Sigmoid colon (tissue), 7 donors: Measurements from ENCODE around the gene BEND6. TPM values are rescaled to one million over a fixed set of nuclear protein-coding genes. Genes with fewer than 3 reads are reported as not detected.

Source experiments
- DNase-seq: peaks from one replicate; pipeline ENCODE4 v3.0.0-alpha.2; 2019
- H3K27ac ChIP-seq, 4 donors: fragments of 200-600 bp; sonication (generic); one replicate each; pipeline ENCODE4 v1.5.1; 2016 to 2019; ENCODE audit warnings: mild to moderate bottlenecking in 1 of 4
- H3K27me3 ChIP-seq, 3 donors: fragments of 200-600 bp; sonication (generic); one replicate each; pipeline ENCODE4 v1.5.1; 2019; ENCODE audit warnings: mild to moderate bottlenecking in 1 of 3
- H3K36me3 ChIP-seq, 4 donors: fragments of 200-600 bp; sonication (generic); one replicate each; pipeline ENCODE4 v1.5.1; 2016 to 2019
- H3K4me1 ChIP-seq, 4 donors: fragments of 200-600 bp; sonication (generic); one replicate each; pipeline ENCODE4 v1.5.1; 2017 to 2019
- H3K4me3 ChIP-seq, 4 donors: fragments of 200-600 bp; sonication (generic); one replicate each; pipeline ENCODE4 v1.5.1; 2017 to 2019; ENCODE audit warnings: mild to moderate bottlenecking in 2 of 4, moderate library complexity in 1 of 4
- H3K9me3 ChIP-seq, 4 donors: fragments of 200-600 bp in 3 of 4; sonication (generic) in 3 of 4; one replicate each; pipeline versions ENCODE4 v1.5.1 to v1.6.1; 2013 to 2019
- EP300 ChIP-seq, 4 donors: sonication (generic); formaldehyde crosslinking; IDR thresholded peaks; one replicate each; pipeline ENCODE4 v1.6.1; 2017; ENCODE audit warnings: antibody characterized with exemption in 4 of 4
- POLR2A ChIP-seq, 2 donors: fragments of 450-650 bp; IDR thresholded peaks; one replicate each; pipeline ENCODE4 v1.6.1; 2016; ENCODE audit warnings: antibody characterized with exemption in 2 of 2, mild to moderate bottlenecking in 2 of 2, moderate library complexity in 2 of 2
- POLR2AphosphoS5 ChIP-seq, 4 donors: sonication (generic); formaldehyde crosslinking; IDR thresholded peaks; one replicate each; pipeline ENCODE4 v1.6.1; 2017; ENCODE audit warnings: antibody characterized with exemption in 4 of 4
- WGBS, 2 donors: extraction: QIAGEN DNeasy Blood & Tissue Kit; methylation state at CpG; one replicate each; pipeline ENCODE4 v1.1.7; 2013; 5-methylcytosine and 5-hydroxymethylcytosine counted together
- intact Hi-C: fragments of 100-400 bp; cut with DNase I; formaldehyde crosslinking; loops from one replicate; pipeline ENCODE4 v1.15.1; 2023
- polyA plus RNA-seq, 3 donors: library from polyadenylated mRNA; stranded (reverse); fragments of 200-250 nt; gene quantifications; one replicate each; pipeline ENCODE4 v1.2.3, GENCODE V29; 2013
- total RNA-seq, 4 donors: library from RNA; depleted of rRNA; stranded (reverse); fragments of >200 nt; gene quantifications; one replicate each; pipeline ENCODE4 v1.1.0, GENCODE V29; 2016
- TF ChIP-seq, protein P1 (sequence below), 4 experiments: fragments of 450-650 bp in 3 of 4; fragments of 200-600 bp in 1 of 4; IDR thresholded peaks; one replicate each; pipeline ENCODE4 v1.5.1; 2016 to 2019; ENCODE audit warnings: antibody characterized with exemption in 4 of 4, mild to moderate bottlenecking in 3 of 4, moderate library complexity in 2 of 4
- donor health status: healthy with polysubstance abuse.
- donor health status: Bipolar disorder and iron deficiency.
- donor health status: healthy.

The BEND6 gene
- total and polyA plus RNA-seq, 7 donors: under 0.01 to 3.0 (median 1.1) TPM

GRCh38 chr6:56944661-56945060 is 10.2 kb upstream of the BEND6 start:
- TF ChIP-seq POLR2AphosphoS5 (IDR thresholded peaks at IDR 0.05) (no peak), EP300 (IDR thresholded peaks at IDR 0.05) (no peak), POLR2A (IDR thresholded peaks at IDR 0.05) (no peak)
- TF ChIP-seq, protein P1, sequence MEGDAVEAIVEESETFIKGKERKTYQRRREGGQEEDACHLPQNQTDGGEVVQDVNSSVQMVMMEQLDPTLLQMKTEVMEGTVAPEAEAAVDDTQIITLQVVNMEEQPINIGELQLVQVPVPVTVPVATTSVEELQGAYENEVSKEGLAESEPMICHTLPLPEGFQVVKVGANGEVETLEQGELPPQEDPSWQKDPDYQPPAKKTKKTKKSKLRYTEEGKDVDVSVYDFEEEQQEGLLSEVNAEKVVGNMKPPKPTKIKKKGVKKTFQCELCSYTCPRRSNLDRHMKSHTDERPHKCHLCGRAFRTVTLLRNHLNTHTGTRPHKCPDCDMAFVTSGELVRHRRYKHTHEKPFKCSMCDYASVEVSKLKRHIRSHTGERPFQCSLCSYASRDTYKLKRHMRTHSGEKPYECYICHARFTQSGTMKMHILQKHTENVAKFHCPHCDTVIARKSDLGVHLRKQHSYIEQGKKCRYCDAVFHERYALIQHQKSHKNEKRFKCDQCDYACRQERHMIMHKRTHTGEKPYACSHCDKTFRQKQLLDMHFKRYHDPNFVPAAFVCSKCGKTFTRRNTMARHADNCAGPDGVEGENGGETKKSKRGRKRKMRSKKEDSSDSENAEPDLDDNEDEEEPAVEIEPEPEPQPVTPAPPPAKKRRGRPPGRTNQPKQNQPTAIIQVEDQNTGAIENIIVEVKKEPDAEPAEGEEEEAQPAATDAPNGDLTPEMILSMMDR (IDR thresholded peaks at IDR 0.05): no peak
- H3K4me1 ChIP-seq: no peaks in the 10 kb centered on the region
- DNase-seq: no peak
- no peaks in the 10 kb centered on the region for H3K27me3 ChIP-seq
- no peak overlapping the region for H3K4me3 ChIP-seq
- peaks cover 0 to 3% (median 2%) of the 10 kb centered on the region in 4 donors for H3K9me3 ChIP-seq
- no peaks in the 10 kb centered on the region for H3K36me3 ChIP-seq
- intact Hi-C loops: no loop called here
- no peak overlapping the region for H3K27ac ChIP-seq

DNA sequence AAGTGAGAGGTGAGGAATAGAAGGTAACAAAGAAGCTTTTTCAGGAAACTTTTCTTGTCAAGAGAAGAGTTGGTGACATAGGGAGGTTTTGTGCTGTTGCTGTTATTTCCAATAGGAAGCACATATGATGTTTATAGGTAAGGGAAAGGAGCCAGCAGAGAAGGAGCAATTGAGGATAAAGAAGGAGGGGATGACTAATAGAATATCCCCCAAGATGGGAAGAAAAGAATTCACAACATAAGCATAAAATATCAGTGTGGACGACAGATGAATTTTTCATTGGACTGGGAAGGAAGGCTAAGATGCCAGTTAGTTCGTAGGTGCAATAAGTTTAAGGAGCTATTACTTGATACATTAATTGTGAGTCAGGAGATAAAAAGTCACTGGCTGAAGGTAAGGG is 8.5 kb upstream of the BEND6 start:
- H3K4me1 ChIP-seq: no peaks in the 10 kb centered on the region
- no peaks in the 10 kb centered on the region for H3K36me3 ChIP-seq
- H3K9me3 ChIP-seq: peaks cover 0 to 2% (median 0%) of the 10 kb centered on the region in 4 donors
- TF ChIP-seq, protein P1 (IDR thresholded peaks at IDR 0.05): no peak
- TF ChIP-seq POLR2AphosphoS5 (IDR thresholded peaks at IDR 0.05) (no peak), POLR2A (IDR thresholded peaks at IDR 0.05) (no peak), EP300 (IDR thresholded peaks at IDR 0.05) (no peak)
- intact Hi-C loops: no loop called here
- 87 to 89% methylated on average over 2 of the region's 2 CpGs for WGBS, 2 donors
- no peaks in the 10 kb centered on the region for H3K27me3 ChIP-seq
- no peak overlapping the region for H3K4me3 ChIP-seq
- no peak for DNase-seq
- no peak overlapping the region for H3K27ac ChIP-seq

- peaks cover 0 to under 1% (median 0%) of the 10 kb centered on the region in 4 donors for H3K4me1 ChIP-seq
- TF ChIP-seq EP300 (IDR thresholded peaks at IDR 0.05): no peak
- no peak for TF ChIP-seq POLR2A (IDR thresholded peaks at IDR 0.05)
- TF ChIP-seq POLR2AphosphoS5 (IDR thresholded peaks at IDR 0.05): no peak
- DNase-seq: no peak
- no peaks in the 10 kb centered on the region for H3K27me3 ChIP-seq
- H3K36me3 ChIP-seq: no peaks in the 10 kb centered on the region
- H3K27ac ChIP-seq: no peak overlapping the region
- no peak overlapping the region for H3K4me3 ChIP-seq
- no peaks in the 10 kb centered on the region for H3K9me3 ChIP-seq
- WGBS, 2 donors: 58 to 77% methylated on average over 1 of the region's 1 CpG
- intact Hi-C loops: no loop called here
These were observed 7.0 kb upstream of the BEND6 start for GRCh38 chr6:56947924-56948323.

GRCh38 chr6:56949265-56949664 is 5.6 kb upstream of the BEND6 start:
- Histone ChIP-seq H3K4me1 (peaks cover 0 to 12% (median 5%) of the 10 kb centered on the region in 4 donors), H3K27me3 (no peaks in the 10 kb centered on the region), H3K27ac (no peak overlapping the region), H3K4me3 (no peak overlapping the region), H3K9me3 (no peaks in the 10 kb centered on the region), H3K36me3 (no peaks in the 10 kb centered on the region)
- 37 to 76% methylated on average over 3 of the region's 3 CpGs for WGBS, 2 donors
- TF ChIP-seq POLR2A (IDR thresholded peaks at IDR 0.05): no peak
- no peak for TF ChIP-seq POLR2AphosphoS5 (IDR thresholded peaks at IDR 0.05)
- no peak for TF ChIP-seq EP300 (IDR thresholded peaks at IDR 0.05)
- TF ChIP-seq, protein P1 (IDR thresholded peaks at IDR 0.05): no peak
- intact Hi-C loops: no loop called here
- DNase-seq: no peak

DNA sequence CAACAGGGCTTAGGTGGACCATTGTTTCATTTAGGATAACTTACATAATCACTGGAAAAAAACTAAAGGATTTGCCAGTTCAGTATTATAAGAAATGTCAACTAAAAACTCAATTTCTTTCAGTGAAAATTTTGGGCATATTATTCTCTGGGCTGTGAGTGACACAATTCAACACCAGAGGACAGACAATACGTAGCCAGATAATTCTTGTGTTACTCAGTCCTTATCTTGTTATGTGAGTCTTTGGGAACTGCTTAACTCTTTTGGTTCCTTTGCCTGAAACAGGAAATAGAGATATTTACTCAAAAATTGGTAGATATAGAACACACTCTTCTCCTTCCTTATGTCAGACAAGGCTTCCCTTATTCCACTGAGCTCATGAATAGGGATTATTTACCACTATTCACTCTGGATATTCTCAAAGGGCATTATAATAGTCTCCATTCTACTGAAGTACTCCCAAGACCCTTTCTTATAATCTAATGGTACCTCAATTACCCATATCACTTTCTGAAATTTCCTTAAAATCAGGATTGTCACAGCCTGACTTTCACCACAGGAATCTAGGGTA is 4.9 kb upstream of the BEND6 start:
- TF ChIP-seq EP300 (IDR thresholded peaks at IDR 0.05) (no peak), POLR2A (IDR thresholded peaks at IDR 0.05) (no peak), POLR2AphosphoS5 (IDR thresholded peaks at IDR 0.05) (no peak)
- TF ChIP-seq, protein P1 (IDR thresholded peaks at IDR 0.05): no peak
- H3K36me3 ChIP-seq: no peaks in the 10 kb centered on the region
- H3K4me1 ChIP-seq: peaks cover 0 to 12% (median 6%) of the 10 kb centered on the region in 4 donors
- no peaks in the 10 kb centered on the region for H3K9me3 ChIP-seq
- intact Hi-C loops: no loop called here
- H3K27ac ChIP-seq: no peak overlapping the region
- no peak overlapping the region for H3K4me3 ChIP-seq
- DNase-seq: no peak
- 33 to 61% methylated on average over 1 of the region's 1 CpG for WGBS, 2 donors
- no peaks in the 10 kb centered on the region for H3K27me3 ChIP-seq
